Chondrocyte (in vitro differentiated cells): ENCODE data around the gene SLC14A1. TPM values are rescaled to one million over a fixed set of nuclear protein-coding genes. Genes with fewer than 3 reads are reported as not detected.

Experiments used
- DNase-seq: peaks from one replicate; pipeline ENCODE4 v3.0.0; 2021; ENCODE audit warnings: mixed read lengths, low spot score
- H3K27ac Mint-ChIP-seq: one replicate; pipeline ENCODE4 v1.8.0; 2021; ENCODE audit warnings: mild to moderate bottlenecking, moderate library complexity, mixed read lengths; ENCODE audit not compliant: unreplicated experiment
- H3K27me3 Mint-ChIP-seq: 2 replicates; pipeline ENCODE4 v1.8.0; 2021; ENCODE audit warnings: low read depth, mixed read lengths
- H3K36me3 Mint-ChIP-seq: 2 replicates; pipeline ENCODE4 v1.8.0; 2021; ENCODE audit warnings: low read depth, mixed read lengths
- H3K4me1 Mint-ChIP-seq: 2 replicates; pipeline ENCODE4 v1.8.0; 2021; ENCODE audit warnings: low read depth, mild to moderate bottlenecking, mixed read lengths
- H3K4me3 Mint-ChIP-seq: one replicate; pipeline ENCODE4 v1.8.0; 2021; ENCODE audit warnings: mild to moderate bottlenecking, moderate library complexity, mixed read lengths; ENCODE audit not compliant: unreplicated experiment
- H3K9me3 Mint-ChIP-seq: 2 replicates; pipeline ENCODE4 v1.8.0; 2021; ENCODE audit warnings: low read depth, mixed read lengths
- CTCF ChIP-seq: fragments of 200-600 bp; sonication (generic); IDR thresholded peaks from 2 replicates; pipeline ENCODE4 v1.5.0; 2021; ENCODE audit warnings: antibody characterized with exemption, mild to moderate bottlenecking, moderate library complexity
- total RNA-seq: library from RNA; stranded (reverse); gene quantifications from 3 replicates; pipeline ENCODE4 v1.2.1, GENCODE V29; 2021

Gene SLC14A1
- total RNA-seq, 1 donor from 2014 or later = 0.25 TPM

GRCh38 chr18:45734944-45735343, 11.0 kb downstream of the SLC14A1 start:
- no peak for DNase-seq
- H3K9me3 Mint-ChIP-seq = no peaks in the 10 kb centered on the region
- H3K27ac Mint-ChIP-seq = no peak overlapping the region
- peaks cover 15% of the 10 kb centered on the region for H3K4me1 Mint-ChIP-seq
- TF ChIP-seq CTCF = no peak
- H3K36me3 Mint-ChIP-seq = no peaks in the 10 kb centered on the region
- H3K27me3 Mint-ChIP-seq = no peaks in the 10 kb centered on the region
- no peak overlapping the region for H3K4me3 Mint-ChIP-seq

GRCh38 chr18:45738660-45739059, 14.7 kb downstream of the SLC14A1 start:
- Mint-ChIP-seq H3K4me1 (peaks cover 16% of the 10 kb centered on the region), H3K4me3 (no peak overlapping the region)

GRCh38 chr18:45739268-45739667, 15.3 kb downstream of the SLC14A1 start:
- Mint-ChIP-seq H3K27me3 (no peaks in the 10 kb centered on the region), H3K27ac (no peak overlapping the region), H3K36me3 (no peaks in the 10 kb centered on the region), H3K9me3 (no peaks in the 10 kb centered on the region), H3K4me1 (peaks cover 16% of the 10 kb centered on the region), H3K4me3 (no peak overlapping the region)
- no peak for TF ChIP-seq CTCF
- no peak for DNase-seq

More at GRCh38 chr18:45738660-45739059, 14.7 kb downstream of the SLC14A1 start:
- Mint-ChIP-seq H3K36me3 (no peaks in the 10 kb centered on the region), H3K27me3 (no peaks in the 10 kb centered on the region), H3K9me3 (no peaks in the 10 kb centered on the region), H3K27ac (no peak overlapping the region)
- no peak for DNase-seq
- TF ChIP-seq CTCF = peak; percentile 37

GRCh38 chr18:45739848-45740247, 15.9 kb downstream of the SLC14A1 start:
- DNase-seq = no peak
- no peak overlapping the region for H3K27ac Mint-ChIP-seq
- H3K4me3 Mint-ChIP-seq = no peak overlapping the region
- no peak for TF ChIP-seq CTCF
- peaks cover 16% of the 10 kb centered on the region for H3K4me1 Mint-ChIP-seq
- H3K36me3 Mint-ChIP-seq = no peaks in the 10 kb centered on the region
- no peaks in the 10 kb centered on the region for H3K9me3 Mint-ChIP-seq
- H3K27me3 Mint-ChIP-seq = no peaks in the 10 kb centered on the region

- no peak overlapping the region for H3K4me3 Mint-ChIP-seq
- H3K4me1 Mint-ChIP-seq = peaks cover 26% of the 10 kb centered on the region
- no peak for DNase-seq
- H3K9me3 Mint-ChIP-seq = no peaks in the 10 kb centered on the region
- no peaks in the 10 kb centered on the region for H3K27me3 Mint-ChIP-seq
- no peak overlapping the region for H3K27ac Mint-ChIP-seq
- TF ChIP-seq CTCF = no peak
- H3K36me3 Mint-ChIP-seq = no peaks in the 10 kb centered on the region
Measured at GRCh38 chr18:45741056-45741455, 17.1 kb downstream of the SLC14A1 start.
